Heart left ventricle (tissue), 16 donors: ENCODE results near the gene ATG14. TPM values are rescaled to one million over a fixed set of nuclear protein-coding genes. Genes with fewer than 3 reads are reported as not detected.

Source experiments
- ATAC-seq, 4 donors: fragments of 200-7000 bp; cut with Tn5 transposase; one replicate each; pipeline ENCODE4 v1.9.1; 2020 to 2022; ENCODE audit warnings: moderate library complexity in 4 of 4, mild to moderate bottlenecking in 3 of 4, moderate number of reproducible peaks in 1 of 4
- DNase-seq, 5 donors: peaks; one replicate each; pipeline ENCODE4 v3.0.0-alpha.2; 2020
- H3K27ac ChIP-seq, 12 donors: fragments of 200-600 bp; sonication (generic) in 4 of 12; one replicate each; pipeline versions ENCODE4 v1.5.0 to v1.8.0; 2016 to 2022; ENCODE audit warnings: mild to moderate bottlenecking in 2 of 12
- H3K27me3 ChIP-seq, 9 donors: fragments of 200-600 bp; sonication (generic) in 2 of 9; one replicate each; pipeline versions ENCODE4 v1.5.1 to v1.8.0; 2016 to 2022; ENCODE audit warnings: mild to moderate bottlenecking in 3 of 9
- H3K36me3 ChIP-seq, 9 donors: fragments of 200-600 bp; sonication (generic) in 2 of 9; one replicate each; pipeline versions ENCODE4 v1.5.0 to v1.8.0; 2018 to 2022; ENCODE audit warnings: mild to moderate bottlenecking in 2 of 9
- H3K4me1 ChIP-seq, 12 donors: fragments of 200-600 bp; sonication (generic) in 4 of 12; one replicate each; pipeline versions ENCODE4 v1.5.0 to v1.8.0; 2016 to 2022; ENCODE audit warnings: mild to moderate bottlenecking in 3 of 12
- H3K4me3 ChIP-seq, 12 donors: fragments of 200-600 bp; sonication (generic) in 4 of 12; one replicate each; pipeline versions ENCODE4 v1.5.0 to v1.8.0; 2017 to 2022; ENCODE audit warnings: mild to moderate bottlenecking in 9 of 12, moderate library complexity in 4 of 12
- H3K9me3 ChIP-seq, 12 donors: fragments of 200-600 bp; sonication (generic) in 4 of 12; one replicate each; pipeline versions ENCODE4 v1.5.0 to v1.8.0; 2016 to 2022; ENCODE audit warnings: mild to moderate bottlenecking in 1 of 12
- POLR2A ChIP-seq, 2 donors: fragments of 450-650 bp; IDR thresholded peaks; one replicate each; pipeline ENCODE4 v1.6.1; 2017; ENCODE audit warnings: antibody characterized with exemption in 2 of 2, mild to moderate bottlenecking in 2 of 2, moderate library complexity in 2 of 2
- WGBS, 4 donors: extraction: QIAGEN DNeasy Blood & Tissue Kit in 2 of 4; methylation state at CpG; one replicate each; pipeline versions ENCODE4 v1.1.5 to v1.1.7; 2013 to 2018; 5-methylcytosine and 5-hydroxymethylcytosine counted together
- intact Hi-C, 10 donors: fragments of 100-400 bp; cut with DNase I; formaldehyde crosslinking; loops; one replicate each; pipeline versions ENCODE4 v1.11.1 to v1.14.2; 2022
- polyA plus RNA-seq, 2 donors: library from polyadenylated mRNA; stranded (reverse); fragments of 200-250 nt; gene quantifications; one replicate each; pipeline ENCODE4 v1.2.3, GENCODE V29; 2013
- total RNA-seq, 9 donors: library from RNA; depleted of rRNA in 2 of 9; stranded (reverse); fragments of >200 nt in 2 of 9; fragmentation: NEBNext Ultra II Directional in 3 of 9; extraction: Animal tissue kit (Norgen Biotek cat#: 25700) in 3 of 9; gene quantifications; one replicate each; pipeline versions ENCODE4 v1.1.0 to v1.2.4, GENCODE V29; 2016 to 2023
- TF ChIP-seq, protein P1 (sequence below), 12 donors: fragments of 200-600 bp; sonication (generic) in 4 of 12; IDR thresholded peaks; one replicate each; pipeline versions ENCODE4 v1.5.0 to v1.8.0; 2018 to 2022; ENCODE audit warnings: antibody characterized with exemption in 12 of 12, mild to moderate bottlenecking in 5 of 12
- donor health status: ischemic (EF 13 %, LVEDD 7.1; RV severe dilation, severe dysfunction).
- donor health status: healthy with polysubstance abuse.
- donor health status: DM: no; HTN: yes; CAD: no.
- donor health status: DM: no; HTN: no; CAD: no.
- donor health status: ischemic (EF 25% LVEDD 6.9; RV normal size, moderate dysfunction).
- donor health status: ischemic (EF 25% LVEDD 5.7; RV mildly dilated, moderate dysfunction).
- donor health status: healthy.
- donor health status: DM: yes; HTN: yes; CAD: no.
- donor health status: ischemic (EF 35%, LVEDD 5.7; RV mildly dilated, moderate dysfunction).
- donor health status: nonischemic (EF 11% LVEDD 7.7; RV severe dilation, severe dysfunction).
- donor health status: DM: yes; HTN: yes; CAD: no.
- donor health status: PGD.
- donor health status: ischemic (EF 29% LVEDD 5.4; RV normal size, mild dysfunction).
- donor health status: nonischemic (EF 23%, LVEDD 6.1; RV moderate dilation, normal function).

ATG14 gene
- total and polyA plus RNA-seq, 11 donors: 5.9 to 16.2 (median 12.5) TPM

DNA sequence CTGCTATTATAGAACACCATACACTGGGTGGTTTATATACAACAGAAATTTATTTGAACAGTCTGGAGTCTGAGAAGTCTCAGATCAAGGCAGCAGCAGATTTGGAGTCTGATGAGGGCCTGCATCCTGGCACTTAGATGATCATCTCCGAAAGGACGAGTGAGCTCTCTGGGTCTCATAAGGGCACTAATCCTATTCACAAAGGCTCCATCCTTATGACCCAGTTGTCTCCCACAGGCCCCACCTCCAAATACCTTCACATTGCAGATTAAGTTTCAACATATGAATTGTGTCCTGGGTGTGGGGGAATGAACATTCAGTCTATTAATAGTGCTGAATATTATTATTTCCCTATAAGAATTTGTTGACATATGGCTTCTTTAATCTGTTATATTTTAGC lies 86.8 kb downstream of the ATG14 start:
- H3K4me1 ChIP-seq: peaks cover 0 to 40% (median 15%) of the 10 kb centered on the region in 12 donors
- H3K36me3 ChIP-seq: no peaks in the 10 kb centered on the region
- peaks cover 0 to 3% (median 0%) of the 10 kb centered on the region in 12 donors for H3K9me3 ChIP-seq
- no peaks in the 10 kb centered on the region for H3K27me3 ChIP-seq
- 92 to 98% (median 95%) methylated on average over 2 of the region's 2 CpGs for WGBS, 4 donors
- ATAC-seq (no peak), DNase-seq (no peak)
- no peak overlapping the region for H3K27ac ChIP-seq
- intact Hi-C loops: no loop called here
- H3K4me3 ChIP-seq: no peak overlapping the region
- TF ChIP-seq, protein P1, sequence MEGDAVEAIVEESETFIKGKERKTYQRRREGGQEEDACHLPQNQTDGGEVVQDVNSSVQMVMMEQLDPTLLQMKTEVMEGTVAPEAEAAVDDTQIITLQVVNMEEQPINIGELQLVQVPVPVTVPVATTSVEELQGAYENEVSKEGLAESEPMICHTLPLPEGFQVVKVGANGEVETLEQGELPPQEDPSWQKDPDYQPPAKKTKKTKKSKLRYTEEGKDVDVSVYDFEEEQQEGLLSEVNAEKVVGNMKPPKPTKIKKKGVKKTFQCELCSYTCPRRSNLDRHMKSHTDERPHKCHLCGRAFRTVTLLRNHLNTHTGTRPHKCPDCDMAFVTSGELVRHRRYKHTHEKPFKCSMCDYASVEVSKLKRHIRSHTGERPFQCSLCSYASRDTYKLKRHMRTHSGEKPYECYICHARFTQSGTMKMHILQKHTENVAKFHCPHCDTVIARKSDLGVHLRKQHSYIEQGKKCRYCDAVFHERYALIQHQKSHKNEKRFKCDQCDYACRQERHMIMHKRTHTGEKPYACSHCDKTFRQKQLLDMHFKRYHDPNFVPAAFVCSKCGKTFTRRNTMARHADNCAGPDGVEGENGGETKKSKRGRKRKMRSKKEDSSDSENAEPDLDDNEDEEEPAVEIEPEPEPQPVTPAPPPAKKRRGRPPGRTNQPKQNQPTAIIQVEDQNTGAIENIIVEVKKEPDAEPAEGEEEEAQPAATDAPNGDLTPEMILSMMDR (IDR thresholded peaks at IDR 0.05): no peak
- TF ChIP-seq POLR2A (IDR thresholded peaks at IDR 0.05): no peak

DNA sequence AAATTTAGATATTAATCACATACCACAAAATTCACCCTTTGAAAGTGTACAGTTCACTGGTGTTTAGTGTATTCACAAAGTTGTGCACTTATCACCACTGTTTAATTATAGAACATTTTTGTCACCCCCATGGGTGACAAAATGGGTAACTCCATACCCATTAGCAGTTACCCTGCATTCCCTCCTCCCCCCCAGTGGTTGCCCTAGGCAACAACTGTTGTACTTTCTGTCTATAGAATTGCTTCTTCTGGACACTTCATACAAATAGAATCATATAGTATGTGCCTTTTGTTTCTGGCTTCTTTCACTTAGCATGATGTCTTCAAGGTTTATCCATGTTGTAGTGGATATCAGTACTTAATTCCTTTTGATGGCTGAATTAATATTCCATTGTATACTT lies 87.7 kb downstream of the ATG14 start:
- H3K27me3 ChIP-seq: no peaks in the 10 kb centered on the region
- H3K4me1 ChIP-seq: peaks cover 0 to 32% (median 8%) of the 10 kb centered on the region in 12 donors
- intact Hi-C loops: no loop called here
- H3K4me3 ChIP-seq: no peak overlapping the region
- peaks cover 0 to 3% (median 0%) of the 10 kb centered on the region in 12 donors for H3K9me3 ChIP-seq
- no peak for TF ChIP-seq POLR2A (IDR thresholded peaks at IDR 0.05)
- TF ChIP-seq, protein P1 (IDR thresholded peaks at IDR 0.05): no peak
- no peak overlapping the region for H3K27ac ChIP-seq
- ATAC-seq: no peak
- no peak for DNase-seq
- H3K36me3 ChIP-seq: peaks cover 0 to 2% (median 0%) of the 10 kb centered on the region in 9 donors

DNA sequence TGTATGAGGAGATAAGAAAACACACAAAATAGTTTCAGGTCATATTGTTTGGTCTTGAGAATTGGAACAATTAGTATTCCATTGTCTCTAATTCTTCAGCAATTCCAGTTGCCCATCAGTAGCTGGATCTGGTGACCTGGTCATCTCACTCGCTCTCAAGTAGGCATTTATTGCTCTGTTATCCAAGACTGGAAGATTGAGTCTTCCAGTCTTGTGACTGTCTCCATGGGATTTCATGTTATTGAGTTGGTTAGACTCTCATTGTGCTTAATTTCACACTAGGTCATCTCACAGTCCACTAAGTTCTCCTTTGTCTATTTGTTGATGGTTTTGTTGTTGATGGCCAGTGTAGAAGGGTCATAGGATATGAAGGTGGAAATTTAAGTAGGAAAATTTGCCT lies 92.9 kb downstream of the ATG14 start:
- DNase-seq (no peak), ATAC-seq (no peak)
- Histone ChIP-seq H3K9me3 (peaks cover 0 to 6% (median 0%) of the 10 kb centered on the region in 12 donors), H3K27me3 (no peaks in the 10 kb centered on the region), H3K4me3 (no peak overlapping the region), H3K4me1 (peaks cover 0 to 21% (median 0%) of the 10 kb centered on the region in 12 donors), H3K36me3 (peaks cover 0 to 14% (median 4%) of the 10 kb centered on the region in 9 donors), H3K27ac (no peak overlapping the region)
- WGBS, 4 donors: 90 to 100% (median 99%) methylated on average over 1 of the region's 1 CpG
- TF ChIP-seq POLR2A (IDR thresholded peaks at IDR 0.05): no peak
- TF ChIP-seq, protein P1 (IDR thresholded peaks at IDR 0.05): no peak
- intact Hi-C loops: no loop called here

DNA sequence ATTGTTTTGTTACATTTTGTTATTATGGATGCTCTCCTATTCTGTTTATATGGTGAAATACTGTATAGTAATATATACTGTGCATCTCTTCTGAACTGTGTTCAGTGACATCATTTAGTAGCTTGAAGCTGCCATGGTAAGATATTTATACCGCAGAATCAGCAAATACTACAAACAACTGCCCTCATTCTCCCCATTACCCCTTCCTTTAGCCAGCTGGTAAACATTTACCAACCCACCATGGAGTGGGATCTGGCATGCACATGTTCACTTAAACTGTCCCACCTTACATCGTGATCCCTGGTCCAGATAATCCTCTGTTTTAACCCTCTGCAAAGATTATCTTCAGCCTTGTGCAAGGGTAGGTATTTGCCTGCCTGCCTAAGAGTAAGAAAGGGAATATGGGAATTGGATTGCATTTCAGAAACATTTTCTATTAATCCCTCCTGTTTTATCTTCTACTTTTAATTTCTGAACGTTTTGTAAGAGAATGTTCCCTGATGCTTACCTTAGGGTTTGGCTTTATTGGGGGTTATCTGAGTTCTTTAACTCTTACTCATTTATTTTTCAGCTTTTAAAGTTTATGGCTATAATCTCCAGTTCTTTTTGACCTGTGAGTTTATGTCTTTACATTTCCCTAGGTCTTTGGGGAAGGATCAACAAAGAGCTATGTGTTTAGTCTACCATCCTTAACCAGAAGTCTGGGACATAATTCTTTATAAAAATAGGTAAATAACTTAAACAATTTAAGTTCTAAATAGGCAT lies 93.9 kb downstream of the ATG14 start:
- 54 to 76% (median 68%) methylated on average over 2 to 3 of the region's 3 CpGs for WGBS, 4 donors
- H3K27ac ChIP-seq: peak overlapping the region in 1 of 12 donors; percentile 15
- intact Hi-C loops: no loop called here
- H3K9me3 ChIP-seq: peaks cover 0 to 13% (median 3%) of the 10 kb centered on the region in 12 donors
- H3K4me1 ChIP-seq: peaks cover 0 to 21% (median 0%) of the 10 kb centered on the region in 12 donors
- H3K36me3 ChIP-seq: peaks cover 0 to 14% (median 4%) of the 10 kb centered on the region in 9 donors
- no peak for ATAC-seq
- TF ChIP-seq POLR2A (IDR thresholded peaks at IDR 0.05): no peak
- TF ChIP-seq, protein P1 (IDR thresholded peaks at IDR 0.05): no peak
- DNase-seq: no peak
- H3K27me3 ChIP-seq: no peaks in the 10 kb centered on the region
- no peak overlapping the region for H3K4me3 ChIP-seq
